ENCODE measurements around the gene MOK.

GRCh38 chr14:102206918-102207317 lies 98.0 kb downstream of the MOK start:
- TF ChIP-seq, protein P1, sequence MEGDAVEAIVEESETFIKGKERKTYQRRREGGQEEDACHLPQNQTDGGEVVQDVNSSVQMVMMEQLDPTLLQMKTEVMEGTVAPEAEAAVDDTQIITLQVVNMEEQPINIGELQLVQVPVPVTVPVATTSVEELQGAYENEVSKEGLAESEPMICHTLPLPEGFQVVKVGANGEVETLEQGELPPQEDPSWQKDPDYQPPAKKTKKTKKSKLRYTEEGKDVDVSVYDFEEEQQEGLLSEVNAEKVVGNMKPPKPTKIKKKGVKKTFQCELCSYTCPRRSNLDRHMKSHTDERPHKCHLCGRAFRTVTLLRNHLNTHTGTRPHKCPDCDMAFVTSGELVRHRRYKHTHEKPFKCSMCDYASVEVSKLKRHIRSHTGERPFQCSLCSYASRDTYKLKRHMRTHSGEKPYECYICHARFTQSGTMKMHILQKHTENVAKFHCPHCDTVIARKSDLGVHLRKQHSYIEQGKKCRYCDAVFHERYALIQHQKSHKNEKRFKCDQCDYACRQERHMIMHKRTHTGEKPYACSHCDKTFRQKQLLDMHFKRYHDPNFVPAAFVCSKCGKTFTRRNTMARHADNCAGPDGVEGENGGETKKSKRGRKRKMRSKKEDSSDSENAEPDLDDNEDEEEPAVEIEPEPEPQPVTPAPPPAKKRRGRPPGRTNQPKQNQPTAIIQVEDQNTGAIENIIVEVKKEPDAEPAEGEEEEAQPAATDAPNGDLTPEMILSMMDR (IDR thresholded peaks at IDR 0.05): no peak
- TF ChIP-seq EP300 (IDR thresholded peaks at IDR 0.05; ENCODE audit: low read depth): no peak
- TF ChIP-seq POLR2A (IDR thresholded peaks at IDR 0.05): no peak
- no peak for TF ChIP-seq POLR2AphosphoS5 (IDR thresholded peaks at IDR 0.05)
